GM19239 (cell line): ENCODE data around the gene APOL3.
"Not testable (repeated sequence)": the region's sequence is repeated elsewhere in the genome, so short reads cannot be mapped to it uniquely, and the experiment has no call there.

Source experiments
- DNase-seq: peaks from one replicate; pipeline ENCODE4 v3.0.0; 2011; ENCODE audit warnings: low spot score; ENCODE audit not compliant: insufficient read length
- FAIRE-seq: peaks from 2 replicates; lab custom pipeline; 2011; peaks lifted over from hg19 to GRCh38; lab: Jason Lieb, UNC

APOL3 gene

GRCh38 chr22:36194385-36194784 lies 33.8 kb upstream of the APOL3 start:
- FAIRE-seq, result no peak
- no peak for DNase-seq

GRCh38 chr22:36193577-36193976 lies 33.0 kb upstream of the APOL3 start:
- FAIRE-seq (no peak), DNase-seq (no peak)

GRCh38 chr22:36193171-36193570 lies 32.6 kb upstream of the APOL3 start:
- no peak for FAIRE-seq

GRCh38 chr22:36192542-36192941 lies 32.0 kb upstream of the APOL3 start:
- no peak for DNase-seq
- no peak for FAIRE-seq

More at GRCh38 chr22:36193171-36193570, 32.6 kb upstream of the APOL3 start:
- no peak for DNase-seq

- no peak for DNase-seq
- no peak for FAIRE-seq
These were observed 30.7 kb upstream of the APOL3 start for GRCh38 chr22:36191106-36191836.

- FAIRE-seq, DNase-seq: not testable (repeated sequence)
These were observed 27.3 kb upstream of the APOL3 start for GRCh38 chr22:36187862-36188261.

- FAIRE-seq (no peak), DNase-seq (no peak)
These were observed 25.5 kb upstream of the APOL3 start for GRCh38 chr22:36185828-36186624.

- DNase-seq, result no peak
- no peak for FAIRE-seq
These were observed 24.0 kb upstream of the APOL3 start for GRCh38 chr22:36184433-36185025.

GRCh38 chr22:36183446-36183845 lies 22.9 kb upstream of the APOL3 start:
- no peak for FAIRE-seq

GRCh38 chr22:36182857-36183256 lies 22.3 kb upstream of the APOL3 start:
- FAIRE-seq (no peak), DNase-seq (no peak)

More at GRCh38 chr22:36183446-36183845, 22.9 kb upstream of the APOL3 start:
- DNase-seq, result no peak

GRCh38 chr22:36182056-36182455 lies 21.5 kb upstream of the APOL3 start:
- FAIRE-seq (no peak), DNase-seq (no peak)

GRCh38 chr22:36180928-36181327 lies 20.4 kb upstream of the APOL3 start:
- no peak for FAIRE-seq
- DNase-seq, result no peak

- FAIRE-seq (peak; percentile 86), DNase-seq (peak; percentile 76)
These were observed 19.7 kb upstream of the APOL3 start for GRCh38 chr22:36180038-36180880.

- FAIRE-seq, result no peak
These were observed 16.6 kb upstream of the APOL3 start for GRCh38 chr22:36177160-36177559.

GRCh38 chr22:36175892-36176291 lies 15.3 kb upstream of the APOL3 start:
- DNase-seq (no peak), FAIRE-seq (no peak)

More at GRCh38 chr22:36177160-36177559, 16.6 kb upstream of the APOL3 start:
- DNase-seq, result no peak

GRCh38 chr22:36171941-36172340 lies 11.4 kb upstream of the APOL3 start:
- DNase-seq (no peak), FAIRE-seq (no peak)

- DNase-seq (no peak), FAIRE-seq (no peak)
These were observed 6.1 kb upstream of the APOL3 start for GRCh38 chr22:36166518-36167220.

- DNase-seq, result no peak
- no peak for FAIRE-seq
These were observed 5.5 kb upstream of the APOL3 start for GRCh38 chr22:36166086-36166485.

- FAIRE-seq (no peak), DNase-seq (no peak)
These were observed 4.6 kb upstream of the APOL3 start for GRCh38 chr22:36165141-36165540.

GRCh38 chr22:36164621-36165020 lies 4.1 kb upstream of the APOL3 start:
- DNase-seq, result no peak
- FAIRE-seq, result no peak
